Neuron (in vitro differentiated cells): Measurements from ENCODE around the gene LPCAT1.

ENCODE experiments used
- H2AFZ ChIP-seq: one replicate; pipeline ENCODE4 v1.6.1; 2013; ENCODE audit warnings: low read depth, mild to moderate bottlenecking, inconsistent platforms, low read length, moderate library complexity
- H3K27me3 ChIP-seq: one replicate; pipeline ENCODE4 v1.6.1; 2013; ENCODE audit warnings: low read length; ENCODE audit not compliant: insufficient read depth
- H3K36me3 ChIP-seq: one replicate; pipeline ENCODE4 v1.6.1; 2013; ENCODE audit warnings: low read length; ENCODE audit not compliant: insufficient read depth
- H3K4me1 ChIP-seq: one replicate; pipeline ENCODE4 v1.6.1; 2013; ENCODE audit warnings: low read length; ENCODE audit not compliant: insufficient read depth
- H3K4me3 ChIP-seq: 2 replicates; pipeline ENCODE4 v1.5.1; 2013; ENCODE audit warnings: mild to moderate bottlenecking, low read length, moderate library complexity
- H3K9me3 ChIP-seq: one replicate; pipeline ENCODE4 v1.6.1; 2013; ENCODE audit warnings: low read length

The LPCAT1 gene

DNA sequence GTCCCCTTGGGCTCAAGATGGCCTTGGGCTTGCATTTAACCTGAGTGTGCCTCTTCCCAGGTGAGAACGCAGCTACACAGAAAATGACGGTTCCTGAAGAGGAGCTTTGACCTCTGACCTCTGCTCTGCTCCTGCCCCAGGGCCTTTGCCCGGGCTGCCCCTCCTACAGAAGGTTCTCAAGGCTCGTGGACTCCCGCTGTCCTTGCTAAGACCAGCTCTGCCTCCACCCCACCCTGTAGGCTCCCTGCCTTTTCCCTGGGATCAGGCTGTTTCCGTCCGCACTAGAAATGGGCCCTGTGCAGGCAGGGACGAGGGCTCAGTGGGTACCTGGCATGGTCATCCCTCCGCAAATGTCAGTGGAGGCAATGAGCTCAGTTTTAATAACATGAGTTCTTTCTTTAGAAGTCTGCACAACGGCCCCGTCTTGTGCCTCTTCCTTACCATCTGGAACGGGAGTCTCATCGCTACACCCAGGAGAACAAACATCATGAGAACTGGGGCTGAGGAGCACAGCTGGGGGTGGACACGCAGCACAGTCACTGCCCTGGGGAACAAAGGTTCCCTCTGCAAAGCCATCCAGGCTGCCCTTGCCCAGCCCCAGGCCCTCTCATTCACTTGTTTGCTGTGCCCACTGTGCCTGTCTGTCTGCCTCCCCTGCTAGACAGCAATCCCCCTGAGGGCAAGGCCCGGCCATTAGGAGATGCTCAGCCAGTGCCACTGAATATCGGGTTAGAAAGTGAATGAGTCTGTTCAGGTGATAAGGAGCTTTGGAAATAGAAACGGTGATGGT lies 26.7 kb upstream of the LPCAT1 start:
- Histone ChIP-seq H3K9me3 (no peaks in the 10 kb centered on the region), H3K36me3 (no peaks in the 10 kb centered on the region), H3K4me3 (no peak overlapping the region), H3K27me3 (peaks cover 2% of the 10 kb centered on the region), H2AFZ (no peak overlapping the region), H3K4me1 (peaks cover 9% of the 10 kb centered on the region)

DNA sequence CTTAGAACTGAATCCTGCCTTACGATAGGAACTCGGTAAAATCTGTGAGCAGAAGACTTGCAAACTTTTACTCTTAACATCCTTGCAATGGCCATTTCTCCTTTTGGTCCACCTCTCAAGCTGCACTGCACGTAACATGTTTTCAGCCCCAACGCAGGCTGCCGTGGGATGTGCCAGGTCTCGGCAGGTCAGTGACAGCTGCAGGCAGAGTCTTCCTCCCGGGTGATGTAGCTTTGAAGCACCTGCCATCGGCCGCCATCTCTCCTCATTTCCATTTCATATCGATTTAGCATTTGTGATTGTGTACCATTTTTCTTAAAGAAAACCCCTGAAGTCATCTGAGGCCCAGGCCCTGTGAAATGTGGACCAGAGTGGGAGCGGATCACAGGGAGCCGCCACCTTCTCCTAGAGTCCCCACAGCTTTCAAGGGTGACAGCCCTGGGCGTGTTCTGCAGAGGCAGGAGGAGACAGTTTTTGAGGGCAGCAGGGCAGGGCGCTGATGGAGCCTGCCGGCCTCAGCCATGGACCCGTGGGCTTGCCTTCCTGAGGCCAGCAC lies 25.8 kb upstream of the LPCAT1 start:
- peaks cover 9% of the 10 kb centered on the region for H3K4me1 ChIP-seq
- H3K9me3 ChIP-seq = no peaks in the 10 kb centered on the region
- no peak overlapping the region for H2AFZ ChIP-seq
- no peaks in the 10 kb centered on the region for H3K36me3 ChIP-seq
- H3K27me3 ChIP-seq = peaks cover 2% of the 10 kb centered on the region
- H3K4me3 ChIP-seq = no peak overlapping the region

- H3K36me3 ChIP-seq = no peaks in the 10 kb centered on the region
- H3K9me3 ChIP-seq = no peaks in the 10 kb centered on the region
- peaks cover 2% of the 10 kb centered on the region for H3K27me3 ChIP-seq
- H3K4me3 ChIP-seq = no peak overlapping the region
- no peak overlapping the region for H2AFZ ChIP-seq
- H3K4me1 ChIP-seq = peaks cover 9% of the 10 kb centered on the region
Observed at GRCh38 chr5:1548702-1549474, 25.1 kb upstream of the LPCAT1 start.

DNA sequence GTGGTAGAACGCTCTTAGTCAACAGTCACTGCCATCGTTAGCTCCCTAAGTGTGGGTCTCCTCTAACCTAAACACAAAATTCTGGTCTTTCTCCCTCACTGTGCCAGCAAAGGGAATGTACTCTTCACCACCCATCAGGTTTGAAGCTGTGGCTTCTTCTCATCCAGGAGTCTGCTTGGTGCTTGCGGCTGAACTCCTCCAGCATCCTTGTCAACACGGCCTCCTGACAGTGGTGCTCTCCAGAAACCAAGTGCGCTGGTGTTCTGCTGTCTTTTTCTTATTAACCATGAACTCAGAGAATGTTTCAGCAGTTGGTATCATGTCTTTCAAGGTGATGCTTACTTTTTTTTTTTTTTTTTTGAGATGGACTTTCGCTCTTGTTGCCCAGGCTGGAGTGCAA lies 23.9 kb upstream of the LPCAT1 start:
- H2AFZ ChIP-seq = no peak overlapping the region
- no peak overlapping the region for H3K4me3 ChIP-seq
- peaks cover 2% of the 10 kb centered on the region for H3K27me3 ChIP-seq
- H3K9me3 ChIP-seq = no peaks in the 10 kb centered on the region
- H3K4me1 ChIP-seq = peaks cover 4% of the 10 kb centered on the region
- H3K36me3 ChIP-seq = no peaks in the 10 kb centered on the region

DNA sequence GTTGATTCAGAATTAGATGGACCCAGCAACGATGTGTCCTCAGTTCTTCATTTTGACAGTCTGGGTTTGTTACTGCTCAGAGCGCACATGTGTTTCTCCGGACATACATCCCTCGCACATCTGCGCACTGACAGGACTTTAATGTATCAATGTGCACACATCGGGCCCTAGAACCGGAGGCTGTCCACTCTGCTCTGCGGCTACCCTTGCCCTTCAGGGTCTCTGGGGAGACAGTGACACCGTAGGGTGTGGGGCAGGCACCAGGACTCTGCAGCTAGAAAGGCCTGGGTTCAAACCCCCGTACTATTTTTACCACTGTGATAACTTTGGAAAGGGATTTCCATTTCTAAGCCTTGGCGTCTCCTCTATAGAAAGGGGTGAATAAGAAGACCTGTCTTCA lies 23.5 kb upstream of the LPCAT1 start:
- Histone ChIP-seq H3K4me3 (no peak overlapping the region), H3K9me3 (no peaks in the 10 kb centered on the region)

DNA sequence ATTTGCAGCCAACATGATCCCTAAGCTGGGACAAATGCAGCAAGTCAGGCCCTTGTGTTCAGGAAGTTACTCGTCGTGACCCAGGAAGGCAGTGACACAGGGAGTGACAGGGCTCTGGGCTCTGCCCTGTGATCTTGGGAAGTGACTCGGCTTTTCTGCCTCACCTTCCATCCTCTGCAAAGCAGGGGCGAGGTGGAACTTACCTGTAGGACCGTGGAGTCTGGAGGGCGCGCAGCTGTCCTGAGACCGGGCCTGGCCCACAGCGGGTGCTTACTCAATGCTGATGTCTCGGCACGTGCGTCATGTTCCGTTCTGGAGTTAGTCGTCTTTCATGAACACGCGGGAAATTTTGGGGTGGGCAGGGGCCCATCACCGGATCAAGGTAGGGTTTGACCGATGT lies 22.8 kb upstream of the LPCAT1 start:
- H3K4me1 ChIP-seq = no peaks in the 10 kb centered on the region
- no peak overlapping the region for H3K4me3 ChIP-seq
- no peaks in the 10 kb centered on the region for H3K9me3 ChIP-seq
- peaks cover 2% of the 10 kb centered on the region for H3K27me3 ChIP-seq
- no peak overlapping the region for H2AFZ ChIP-seq
- no peaks in the 10 kb centered on the region for H3K36me3 ChIP-seq

More for the DNA sequence above, 23.5 kb upstream of the LPCAT1 start:
- Histone ChIP-seq H2AFZ (no peak overlapping the region), H3K27me3 (peaks cover 2% of the 10 kb centered on the region), H3K4me1 (no peaks in the 10 kb centered on the region), H3K36me3 (no peaks in the 10 kb centered on the region)

DNA sequence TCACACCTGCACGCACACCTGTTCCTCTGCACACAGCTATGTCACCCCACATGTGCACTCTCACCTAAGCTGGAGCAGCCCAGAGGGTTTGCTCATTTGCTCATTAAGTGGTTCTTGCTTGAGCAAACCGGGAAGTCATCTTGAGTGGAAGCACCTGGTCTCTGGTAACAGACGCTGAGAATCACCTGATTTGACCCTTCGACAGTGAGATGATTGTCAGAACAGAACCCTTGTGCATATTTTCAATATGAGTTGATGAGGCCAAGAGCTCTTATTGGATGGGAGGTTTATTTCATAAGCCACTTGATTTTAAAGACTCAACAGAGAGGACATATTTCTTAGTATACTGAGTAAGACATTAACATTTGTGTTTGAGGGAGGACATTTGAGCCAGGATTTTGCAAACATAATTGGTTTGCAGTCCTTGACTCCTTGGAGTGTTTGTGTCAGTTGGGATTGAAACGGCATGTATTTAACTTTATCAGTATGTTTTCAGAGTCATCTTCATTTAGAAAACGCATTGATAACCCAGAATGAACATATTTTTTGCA lies 22.1 kb upstream of the LPCAT1 start:
- H2AFZ ChIP-seq = no peak overlapping the region
- H3K27me3 ChIP-seq = peaks cover 2% of the 10 kb centered on the region

GRCh38 chr5:1545126-1545804 lies 21.5 kb upstream of the LPCAT1 start:
- H3K36me3 ChIP-seq = no peaks in the 10 kb centered on the region
- no peaks in the 10 kb centered on the region for H3K9me3 ChIP-seq
- H3K4me1 ChIP-seq = no peaks in the 10 kb centered on the region
- H2AFZ ChIP-seq = no peak overlapping the region
- H3K27me3 ChIP-seq = peaks cover 2% of the 10 kb centered on the region
- no peak overlapping the region for H3K4me3 ChIP-seq

More for the DNA sequence above, 22.1 kb upstream of the LPCAT1 start:
- H3K4me1 ChIP-seq = no peaks in the 10 kb centered on the region
- no peaks in the 10 kb centered on the region for H3K36me3 ChIP-seq
- H3K9me3 ChIP-seq = no peaks in the 10 kb centered on the region
- no peak overlapping the region for H3K4me3 ChIP-seq

DNA sequence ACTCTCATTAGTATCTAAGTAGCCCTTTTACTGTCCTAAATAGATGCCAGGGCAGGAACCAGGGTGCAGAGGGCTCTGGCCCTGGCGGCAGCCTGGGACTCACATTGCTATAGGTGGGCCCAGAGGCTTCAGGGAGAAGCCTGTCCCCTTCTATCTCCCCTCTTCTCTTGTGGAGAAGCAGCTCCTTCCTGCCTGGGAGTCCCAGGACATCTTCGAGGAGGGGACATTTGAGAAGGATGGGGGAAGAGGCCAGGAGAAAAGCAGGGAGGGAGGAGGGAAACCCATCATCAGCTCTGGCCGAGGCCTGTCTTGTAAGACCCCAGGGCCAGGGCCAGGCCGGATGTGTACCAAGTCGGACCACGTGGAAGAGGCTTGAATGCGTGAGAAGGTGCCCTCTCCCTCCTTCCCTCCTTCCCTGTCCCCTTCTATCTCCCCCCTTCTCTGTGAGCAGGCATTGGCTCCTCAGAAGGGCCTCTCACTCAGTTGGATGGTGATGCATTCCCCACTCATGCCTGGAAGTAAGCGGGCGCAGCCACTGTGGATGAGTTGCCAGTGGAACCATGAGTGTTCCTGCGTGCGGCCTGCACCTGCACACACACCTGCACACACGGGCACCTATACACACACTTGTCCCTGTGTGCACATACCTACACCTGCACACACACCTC lies 20.7 kb upstream of the LPCAT1 start:
- Histone ChIP-seq H3K4me3 (no peak overlapping the region), H2AFZ (no peak overlapping the region)

DNA sequence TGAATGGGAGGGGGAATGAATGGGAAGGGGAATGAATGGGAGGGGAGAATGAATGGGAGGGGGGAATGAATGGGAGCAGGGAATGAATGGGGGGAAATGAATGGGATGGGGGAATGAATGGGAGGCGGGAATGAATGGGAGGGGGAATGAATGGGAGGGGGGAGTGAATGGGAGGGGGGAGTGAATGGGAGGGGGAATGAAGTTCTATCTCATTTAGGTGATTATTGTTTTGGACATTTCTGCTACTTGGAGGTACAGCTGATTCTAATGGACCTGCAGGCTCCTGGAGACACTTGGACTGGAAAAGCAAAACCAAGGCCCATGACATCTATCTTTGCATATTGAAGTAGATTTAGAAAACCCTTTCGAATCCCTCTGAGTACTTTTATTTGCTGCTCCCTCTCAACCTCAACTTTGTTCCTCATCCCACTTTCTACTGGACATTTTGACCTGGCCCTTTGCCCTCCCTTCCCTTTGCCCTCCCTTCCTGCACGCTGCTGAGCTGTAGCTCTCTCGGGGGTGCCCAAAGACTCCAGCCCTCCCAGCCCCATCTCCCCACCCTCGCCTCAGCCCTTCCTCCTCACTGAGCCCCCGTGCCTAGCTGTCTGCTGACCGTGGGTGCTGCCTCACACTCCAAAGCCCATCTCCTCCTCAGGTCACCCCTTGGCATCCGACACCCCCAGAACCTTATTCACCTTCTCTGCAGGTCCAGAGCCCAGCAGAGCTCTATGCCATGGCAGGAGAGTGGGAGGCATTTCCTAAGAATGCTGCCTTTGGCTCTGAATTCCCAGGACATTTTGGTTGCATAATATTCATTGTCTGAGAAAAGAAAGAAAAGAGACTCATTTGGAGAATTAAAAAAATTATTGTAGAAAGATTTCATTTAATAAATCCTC lies 19.9 kb upstream of the LPCAT1 start:
- H3K36me3 ChIP-seq = no peaks in the 10 kb centered on the region
- H2AFZ ChIP-seq = no peak overlapping the region
- no peak overlapping the region for H3K4me3 ChIP-seq
- H3K4me1 ChIP-seq = no peaks in the 10 kb centered on the region
- peaks cover 2% of the 10 kb centered on the region for H3K9me3 ChIP-seq
- H3K27me3 ChIP-seq = no peaks in the 10 kb centered on the region

More for the DNA sequence above, 20.7 kb upstream of the LPCAT1 start:
- Histone ChIP-seq H3K4me1 (no peaks in the 10 kb centered on the region), H3K27me3 (peaks cover 1% of the 10 kb centered on the region), H3K9me3 (peaks cover 2% of the 10 kb centered on the region), H3K36me3 (no peaks in the 10 kb centered on the region)

- H3K9me3 ChIP-seq = peaks cover 2% of the 10 kb centered on the region
- H3K4me3 ChIP-seq = no peak overlapping the region
- no peaks in the 10 kb centered on the region for H3K4me1 ChIP-seq
- no peak overlapping the region for H2AFZ ChIP-seq
- H3K27me3 ChIP-seq = no peaks in the 10 kb centered on the region
- H3K36me3 ChIP-seq = no peaks in the 10 kb centered on the region
Observed at GRCh38 chr5:1542781-1543180, 19.0 kb upstream of the LPCAT1 start.
